GM12874 (cell line): Measurements from ENCODE around the gene BLOC1S6.
A peak's percentile ranks its signal among the peaks of the same experiment; 100 is the strongest.

Experiments
- TF ChIP-seq, protein P1 (sequence below): IDR thresholded peaks from 2 replicates; pipeline ENCODE4 v1.5.1; 2011; ENCODE audit warnings: low read depth, mild to moderate bottlenecking, control low read depth, low read length, moderate library complexity; ENCODE audit not compliant: insufficient read depth

BLOC1S6 gene

DNA sequence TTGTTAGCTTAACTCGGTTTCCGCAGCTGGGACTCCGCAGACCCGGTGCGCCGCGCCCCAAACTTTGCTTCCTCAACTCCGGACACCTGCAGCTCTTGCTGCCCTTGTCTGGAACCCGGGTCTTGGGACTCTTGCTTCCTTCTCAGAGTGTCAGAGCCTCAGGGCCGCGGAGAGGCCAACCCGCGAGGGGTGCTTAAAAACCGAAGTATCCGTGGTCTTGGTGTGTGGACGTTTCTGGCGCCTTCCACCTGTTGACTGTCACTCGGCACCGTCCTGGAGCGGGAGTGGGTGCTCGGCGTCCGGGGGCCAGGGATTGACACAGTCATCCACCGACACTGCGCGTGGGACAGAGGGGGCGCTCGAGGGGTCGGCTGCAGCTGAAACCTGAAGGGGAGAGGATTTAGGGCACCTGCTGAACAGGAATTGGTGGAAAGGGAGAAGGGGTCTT is 48.0 kb downstream of the BLOC1S6 start:
- TF ChIP-seq, protein P1, sequence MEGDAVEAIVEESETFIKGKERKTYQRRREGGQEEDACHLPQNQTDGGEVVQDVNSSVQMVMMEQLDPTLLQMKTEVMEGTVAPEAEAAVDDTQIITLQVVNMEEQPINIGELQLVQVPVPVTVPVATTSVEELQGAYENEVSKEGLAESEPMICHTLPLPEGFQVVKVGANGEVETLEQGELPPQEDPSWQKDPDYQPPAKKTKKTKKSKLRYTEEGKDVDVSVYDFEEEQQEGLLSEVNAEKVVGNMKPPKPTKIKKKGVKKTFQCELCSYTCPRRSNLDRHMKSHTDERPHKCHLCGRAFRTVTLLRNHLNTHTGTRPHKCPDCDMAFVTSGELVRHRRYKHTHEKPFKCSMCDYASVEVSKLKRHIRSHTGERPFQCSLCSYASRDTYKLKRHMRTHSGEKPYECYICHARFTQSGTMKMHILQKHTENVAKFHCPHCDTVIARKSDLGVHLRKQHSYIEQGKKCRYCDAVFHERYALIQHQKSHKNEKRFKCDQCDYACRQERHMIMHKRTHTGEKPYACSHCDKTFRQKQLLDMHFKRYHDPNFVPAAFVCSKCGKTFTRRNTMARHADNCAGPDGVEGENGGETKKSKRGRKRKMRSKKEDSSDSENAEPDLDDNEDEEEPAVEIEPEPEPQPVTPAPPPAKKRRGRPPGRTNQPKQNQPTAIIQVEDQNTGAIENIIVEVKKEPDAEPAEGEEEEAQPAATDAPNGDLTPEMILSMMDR = peak; percentile 69

DNA sequence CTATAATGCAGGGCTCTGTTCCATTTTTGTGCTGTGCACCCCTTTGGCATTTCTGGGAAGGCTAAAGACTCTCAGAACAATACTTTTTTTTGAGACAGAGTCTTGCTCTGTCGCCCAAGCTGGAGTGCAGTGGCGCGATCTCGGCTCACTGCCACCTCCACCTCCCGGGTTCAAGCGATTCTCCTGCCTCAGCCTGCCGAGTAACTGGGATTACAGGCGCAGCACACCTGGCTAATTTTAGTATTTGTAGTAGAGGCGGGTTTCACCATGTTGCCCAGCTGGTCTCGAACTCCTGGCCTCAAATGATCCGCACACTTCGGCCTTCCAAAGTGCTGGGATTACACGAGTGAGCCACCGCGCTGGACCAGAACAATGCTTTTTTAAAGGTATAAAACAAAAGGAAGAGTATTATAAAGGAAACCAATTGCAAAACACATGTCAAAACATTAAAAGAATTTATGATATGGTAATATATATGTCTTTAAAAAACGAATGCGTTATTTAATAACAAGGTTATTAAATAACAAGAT is 48.6 kb downstream of the BLOC1S6 start:
- TF ChIP-seq, protein P1 = no peak

GRCh38 chr15:45637141-45637540 is 50.0 kb downstream of the BLOC1S6 start:
- TF ChIP-seq, protein P1 = no peak

DNA sequence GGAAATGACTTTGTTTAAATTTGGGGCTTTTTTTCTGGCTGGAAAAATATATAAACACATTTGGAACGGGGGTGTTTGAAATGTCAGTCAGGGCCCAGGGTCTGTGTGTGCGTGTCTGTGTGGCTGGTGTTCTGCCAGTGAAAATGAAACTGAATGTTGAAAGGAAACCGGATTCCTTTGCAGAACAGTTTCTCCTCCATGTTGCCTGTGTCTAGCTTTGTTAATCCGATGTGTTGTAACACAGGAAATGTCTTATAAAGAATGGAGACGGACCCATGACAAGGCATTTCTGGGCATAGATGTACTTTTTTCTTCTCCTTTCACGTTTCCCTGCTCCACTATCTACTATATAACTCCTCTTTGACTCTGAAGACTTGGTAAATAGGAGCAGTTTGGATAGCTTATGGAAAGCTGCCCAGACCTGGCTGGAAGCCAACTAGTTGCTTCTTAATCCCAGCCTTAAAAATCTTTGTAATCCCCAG is 50.4 kb downstream of the BLOC1S6 start:
- TF ChIP-seq, protein P1 = no peak

- TF ChIP-seq, protein P1 = no peak
These were observed 53.4 kb downstream of the BLOC1S6 start for GRCh38 chr15:45640616-45641015.

GRCh38 chr15:45641374-45641781 is 54.2 kb downstream of the BLOC1S6 start:
- TF ChIP-seq, protein P1 = no peak

- TF ChIP-seq, protein P1 = no peak
These were observed 55.1 kb downstream of the BLOC1S6 start for GRCh38 chr15:45641999-45642932.
